ENCODE measurements around the gene PLSCR4.

DNA sequence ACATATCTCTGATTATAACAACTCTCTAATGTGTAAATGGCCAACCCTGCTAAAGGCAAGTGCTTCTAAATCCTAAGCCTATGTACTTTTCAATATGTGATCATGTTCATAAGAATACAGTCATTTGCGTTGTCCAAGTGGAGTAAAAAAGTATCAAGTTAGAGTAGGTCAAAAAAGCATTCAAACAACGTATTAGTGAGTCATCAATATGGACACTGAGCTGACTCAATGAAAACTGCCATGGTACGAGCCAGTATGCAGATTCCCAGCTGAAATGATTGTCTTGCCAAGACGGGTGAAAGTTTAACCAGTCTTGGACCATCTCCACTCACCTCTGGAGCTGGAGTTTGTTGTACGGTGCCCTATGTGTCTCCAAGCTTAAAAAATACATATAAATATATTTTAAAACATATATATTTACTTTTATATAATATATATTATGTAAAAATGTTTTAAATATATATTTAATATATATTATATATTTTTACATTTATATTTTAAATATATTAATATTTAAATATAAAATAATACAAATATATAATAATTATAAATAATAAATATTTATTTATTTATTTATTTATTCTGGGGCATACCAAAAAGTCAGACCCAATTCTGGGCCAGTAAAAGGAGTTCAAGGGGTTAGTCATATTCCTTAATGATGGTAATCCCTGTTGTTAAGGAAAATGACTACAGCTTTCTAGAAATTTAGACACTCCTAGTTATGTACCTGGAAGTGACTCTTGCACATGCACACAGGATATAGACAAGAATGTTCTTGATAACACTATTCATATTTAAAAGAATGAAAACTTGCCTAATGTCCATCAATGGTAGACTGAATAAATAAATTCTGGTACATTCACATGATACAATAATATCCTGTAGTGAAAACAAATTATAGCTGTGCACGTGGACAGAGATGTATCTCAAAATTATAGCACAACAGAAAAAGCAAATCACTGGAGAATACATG, 27.2 kb downstream of the PLSCR4 start:
- TF ChIP-seq CTCF (IDR thresholded peaks at IDR 0.05) (no peak), POLR2A (IDR thresholded peaks at IDR 0.05) (no peak), EP300 (IDR thresholded peaks at IDR 0.05) (no peak)
